ENCODE measurements around the gene FBXL3. TPM values are rescaled to one million over a fixed set of nuclear protein-coding genes. Genes with fewer than 3 reads are reported as not detected.
A peak's percentile ranks its signal among the peaks of the same experiment; 100 is the strongest.

The FBXL3 gene, protein sequence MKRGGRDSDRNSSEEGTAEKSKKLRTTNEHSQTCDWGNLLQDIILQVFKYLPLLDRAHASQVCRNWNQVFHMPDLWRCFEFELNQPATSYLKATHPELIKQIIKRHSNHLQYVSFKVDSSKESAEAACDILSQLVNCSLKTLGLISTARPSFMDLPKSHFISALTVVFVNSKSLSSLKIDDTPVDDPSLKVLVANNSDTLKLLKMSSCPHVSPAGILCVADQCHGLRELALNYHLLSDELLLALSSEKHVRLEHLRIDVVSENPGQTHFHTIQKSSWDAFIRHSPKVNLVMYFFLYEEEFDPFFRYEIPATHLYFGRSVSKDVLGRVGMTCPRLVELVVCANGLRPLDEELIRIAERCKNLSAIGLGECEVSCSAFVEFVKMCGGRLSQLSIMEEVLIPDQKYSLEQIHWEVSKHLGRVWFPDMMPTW
- 100 to 1,000 TPM in 1 of 2 donors, 10 to 100 TPM in 1; 56.3 to 109 TPM for total RNA-seq
- 10 to 100 TPM; 39.4 to 51.9 TPM for polyA plus RNA-seq (ENCODE audit: insufficient read length in 2 of 2)
- long read RNA-seq, donor 1, transcript FBXL3-201 (5 exons, 3,503 nt) = major isoform, 12 of 12 reads
- long read RNA-seq, donor 1, partial matches to known transcripts = 0 of 12 reads
- long read RNA-seq, donor 1, other reads (novel, unspliced or antisense) = 0 of 12 reads
- long read RNA-seq, donor 2, transcript FBXL3-201 (5 exons, 3,503 nt) = major isoform, 5 of 5 reads
- long read RNA-seq, donor 2, partial matches to known transcripts = 0 of 5 reads
- long read RNA-seq, donor 2, other reads (novel, unspliced or antisense) = 0 of 5 reads
- long read RNA-seq, donor 3, transcript FBXL3-201 (5 exons, 3,503 nt) = major isoform, 6 of 6 reads
- long read RNA-seq, donor 3, partial matches to known transcripts = 0 of 6 reads
- long read RNA-seq, donor 3, other reads (novel, unspliced or antisense) = 0 of 6 reads
- long read RNA-seq, donor 4, transcript FBXL3-201 (5 exons, 3,503 nt) = major isoform, 12 of 24 reads
- long read RNA-seq, donor 4, partial matches to known transcripts = 6 of 24 reads
- long read RNA-seq, donor 4, other reads (novel, unspliced or antisense) = 6 of 24 reads

DNA sequence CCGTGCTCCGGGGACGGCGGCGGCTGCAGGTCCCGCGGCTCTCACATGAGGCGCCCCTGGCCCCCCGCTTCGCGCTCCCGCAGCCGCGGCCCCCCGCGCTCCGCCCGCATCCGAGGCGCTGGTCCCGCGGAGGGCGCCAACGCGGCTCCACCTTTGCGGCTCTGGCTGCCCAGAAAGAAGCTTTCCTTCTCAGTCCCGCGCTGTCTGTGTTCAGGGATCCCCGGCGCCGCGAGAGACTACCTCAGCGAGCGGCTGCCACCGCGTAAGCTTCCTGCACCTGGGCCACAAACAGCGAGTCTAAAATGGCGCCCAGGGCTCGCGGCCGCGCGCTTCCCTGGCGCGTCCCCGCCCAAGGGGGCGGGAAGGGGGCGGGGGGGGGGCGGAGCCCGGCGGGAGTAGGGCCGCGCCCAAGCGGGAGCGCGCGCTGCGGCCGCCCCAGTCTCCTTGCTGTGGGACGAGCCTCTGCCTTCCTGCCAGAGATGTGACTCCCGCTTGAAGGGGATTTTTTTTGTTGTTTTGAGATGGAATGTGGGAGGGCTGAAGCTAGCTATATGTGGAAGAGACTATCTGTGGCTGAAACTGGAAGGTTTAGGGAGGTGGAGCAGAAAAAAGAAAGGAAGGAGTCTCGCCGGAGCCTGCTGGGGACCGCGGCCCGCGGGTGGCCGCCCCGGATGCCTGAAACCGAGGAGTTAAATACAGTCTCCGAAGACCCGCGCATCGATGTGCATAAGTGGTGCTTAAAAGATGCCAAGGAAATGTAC lies at the start of gene FBXL3:
FBXL3 (minus strand) TSS at position 299 of the 761 bp plus-strand sequence. CDS start 5,299 bp downstream, outside the sequence.
- peaks cover 8% of the 10 kb centered on the region for H3K4me1 ChIP-seq (ENCODE audit: control insufficient read depth, insufficient read depth, low read length)
- peak within 1 kb of the TSS; percentile 88 for H3K4me3 ChIP-seq (ENCODE audit: low read depth, low read length)
- no peaks in the 10 kb centered on the region for H3K27me3 ChIP-seq (ENCODE audit: control insufficient read depth, insufficient read depth, low read length)
- no peaks in the 10 kb centered on the region for H3K9me3 ChIP-seq (ENCODE audit: control insufficient read depth, insufficient read depth, low read length)
- DNase-seq (ENCODE audit: low read depth in 4 of 6, low spot score in 6 of 6) = peak in 4 of 6 donors; percentile 71 to 96 (median 89)
- no peaks in the 10 kb centered on the region for H3K36me3 ChIP-seq (ENCODE audit: control insufficient read depth, insufficient read depth, low read length)
- peak within 1 kb of the TSS; percentile 97 for H3K27ac ChIP-seq (ENCODE audit: low read depth, low read length)
- 0% methylated on average over 64 of the region's 74 CpGs for WGBS (ENCODE audit: insufficient coverage)

DNA sequence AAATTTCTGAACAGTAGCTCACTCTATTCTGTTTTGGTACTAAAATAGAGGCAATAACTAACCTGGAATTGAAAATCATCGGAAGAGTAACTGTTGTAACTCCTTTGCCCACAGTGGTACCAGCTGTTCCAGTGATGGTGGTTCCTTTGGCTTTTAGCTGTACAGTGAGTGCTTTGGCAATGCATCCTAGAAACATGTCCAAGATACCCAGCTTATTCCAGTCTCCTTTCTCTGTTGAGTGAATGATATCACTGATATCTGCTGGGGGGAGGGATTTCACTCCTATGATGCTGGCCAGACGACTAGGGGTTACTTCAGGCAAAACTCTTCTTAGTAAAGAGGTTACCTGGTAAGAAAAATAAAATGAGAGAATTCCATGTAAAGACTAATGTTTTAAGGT lies 40.6 kb upstream of the FBXL3 start:
- Histone ChIP-seq H3K27me3 (ENCODE audit: control insufficient read depth, insufficient read depth, low read length) (no peaks in the 10 kb centered on the region), H3K36me3 (ENCODE audit: control insufficient read depth, insufficient read depth, low read length) (peaks cover 16% of the 10 kb centered on the region), H3K4me1 (ENCODE audit: control insufficient read depth, insufficient read depth, low read length) (no peaks in the 10 kb centered on the region), H3K9me3 (ENCODE audit: control insufficient read depth, insufficient read depth, low read length) (no peaks in the 10 kb centered on the region), H3K27ac (ENCODE audit: low read depth, low read length) (no peak overlapping the region), H3K4me3 (ENCODE audit: low read depth, low read length) (no peak overlapping the region)
- no CpG with 5 or more reads among the region's 2 CpGs for WGBS (ENCODE audit: insufficient coverage)
- DNase-seq (ENCODE audit: low read depth in 4 of 6, low spot score in 6 of 6) = no peak

DNA sequence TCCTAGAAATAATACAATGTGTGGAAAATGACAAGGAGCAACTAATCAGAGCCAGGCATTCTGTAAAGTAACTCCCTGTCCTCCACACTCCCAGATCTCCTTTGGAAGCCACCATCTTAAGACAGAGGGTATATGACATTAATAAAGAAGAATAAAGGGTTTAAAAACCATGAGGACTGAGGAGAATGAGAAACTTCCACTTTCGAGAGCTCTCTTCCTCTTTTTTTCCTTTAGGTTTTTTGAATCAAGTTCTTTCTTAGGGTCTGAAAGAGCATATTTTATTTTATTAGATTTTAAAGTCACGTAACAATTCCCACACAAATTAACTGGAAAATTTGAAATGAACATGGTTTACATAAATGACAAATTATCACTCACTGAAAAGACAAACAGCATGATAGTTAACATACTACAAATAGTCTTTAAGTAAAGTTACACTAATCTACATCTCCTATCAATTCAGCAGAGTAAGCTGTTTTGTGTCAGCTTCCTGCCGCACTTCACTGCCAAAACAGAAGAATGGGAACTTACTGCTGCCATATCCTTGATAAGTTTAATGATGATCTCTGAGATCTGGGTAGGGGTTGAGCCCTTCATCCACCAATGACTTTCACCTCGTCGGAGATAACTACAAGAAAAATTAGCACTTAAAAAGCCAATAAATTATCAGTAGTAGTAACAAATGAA lies 38.6 kb upstream of the FBXL3 start:
- Histone ChIP-seq H3K36me3 (ENCODE audit: control insufficient read depth, insufficient read depth, low read length) (peaks cover 16% of the 10 kb centered on the region), H3K4me3 (ENCODE audit: low read depth, low read length) (no peak overlapping the region), H3K27ac (ENCODE audit: low read depth, low read length) (no peak overlapping the region), H3K4me1 (ENCODE audit: control insufficient read depth, insufficient read depth, low read length) (no peaks in the 10 kb centered on the region), H3K9me3 (ENCODE audit: control insufficient read depth, insufficient read depth, low read length) (no peaks in the 10 kb centered on the region), H3K27me3 (ENCODE audit: control insufficient read depth, insufficient read depth, low read length) (no peaks in the 10 kb centered on the region)
- WGBS (ENCODE audit: insufficient coverage) = no CpG with 5 or more reads among the region's 5 CpGs
- peak in 1 of 6 donors; percentile 1 for DNase-seq (ENCODE audit: low read depth in 4 of 6, low spot score in 6 of 6)

DNA sequence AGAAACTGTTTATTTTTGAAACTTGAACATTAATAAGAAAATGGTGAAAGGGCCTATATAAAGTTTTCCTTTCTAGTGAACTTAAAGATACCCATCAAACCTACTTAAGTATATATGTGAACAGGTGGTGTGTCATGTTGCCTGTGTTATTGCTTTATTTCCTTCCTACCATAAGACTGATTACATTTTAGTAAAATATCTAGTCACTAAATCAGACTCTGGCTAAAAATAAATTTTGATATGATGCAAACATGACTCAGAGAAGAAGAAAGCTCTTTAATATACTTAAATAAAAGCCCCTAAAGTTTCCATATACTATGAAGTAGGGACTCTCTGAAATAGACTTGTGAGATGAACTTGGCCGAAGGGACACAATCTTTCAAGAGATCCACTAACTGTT lies 35.1 kb upstream of the FBXL3 start:
- H3K36me3 ChIP-seq (ENCODE audit: control insufficient read depth, insufficient read depth, low read length) = peaks cover 13% of the 10 kb centered on the region
- DNase-seq (ENCODE audit: low read depth in 4 of 6, low spot score in 6 of 6) = no peak
- WGBS (ENCODE audit: insufficient coverage) = no CpG with 5 or more reads among the region's 1 CpG
- H3K4me1 ChIP-seq (ENCODE audit: control insufficient read depth, insufficient read depth, low read length) = no peaks in the 10 kb centered on the region
- H3K27ac ChIP-seq (ENCODE audit: low read depth, low read length) = no peak overlapping the region
- no peak overlapping the region for H3K4me3 ChIP-seq (ENCODE audit: low read depth, low read length)
- H3K9me3 ChIP-seq (ENCODE audit: control insufficient read depth, insufficient read depth, low read length) = no peaks in the 10 kb centered on the region
- no peaks in the 10 kb centered on the region for H3K27me3 ChIP-seq (ENCODE audit: control insufficient read depth, insufficient read depth, low read length)

DNA sequence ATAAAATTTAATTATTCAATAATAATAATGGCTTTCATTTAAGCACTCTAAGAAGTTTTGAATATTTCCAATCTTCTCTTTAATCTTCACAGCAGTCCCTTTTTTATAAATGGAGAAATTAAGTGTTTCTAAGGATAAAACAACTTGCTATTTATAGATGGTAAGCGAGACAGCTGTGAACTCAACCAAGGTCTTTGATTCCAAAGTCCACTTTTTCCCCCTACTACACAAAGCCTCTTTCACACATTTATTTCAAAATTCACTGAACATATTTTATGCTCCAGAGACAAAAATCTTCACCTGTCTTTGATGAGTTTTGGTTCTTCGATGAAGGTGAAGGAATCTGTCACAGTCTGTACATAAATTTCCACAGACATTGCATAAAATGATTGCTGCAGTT lies 34.4 kb upstream of the FBXL3 start:
- no CpG with 5 or more reads among the region's 2 CpGs for WGBS (ENCODE audit: insufficient coverage)
- no peak for DNase-seq (ENCODE audit: low read depth in 4 of 6, low spot score in 6 of 6)
- peaks cover 13% of the 10 kb centered on the region for H3K36me3 ChIP-seq (ENCODE audit: control insufficient read depth, insufficient read depth, low read length)
- H3K9me3 ChIP-seq (ENCODE audit: control insufficient read depth, insufficient read depth, low read length) = no peaks in the 10 kb centered on the region
- H3K27me3 ChIP-seq (ENCODE audit: control insufficient read depth, insufficient read depth, low read length) = no peaks in the 10 kb centered on the region
- H3K4me3 ChIP-seq (ENCODE audit: low read depth, low read length) = no peak overlapping the region
- H3K27ac ChIP-seq (ENCODE audit: low read depth, low read length) = no peak overlapping the region
- H3K4me1 ChIP-seq (ENCODE audit: control insufficient read depth, insufficient read depth, low read length) = no peaks in the 10 kb centered on the region

DNA sequence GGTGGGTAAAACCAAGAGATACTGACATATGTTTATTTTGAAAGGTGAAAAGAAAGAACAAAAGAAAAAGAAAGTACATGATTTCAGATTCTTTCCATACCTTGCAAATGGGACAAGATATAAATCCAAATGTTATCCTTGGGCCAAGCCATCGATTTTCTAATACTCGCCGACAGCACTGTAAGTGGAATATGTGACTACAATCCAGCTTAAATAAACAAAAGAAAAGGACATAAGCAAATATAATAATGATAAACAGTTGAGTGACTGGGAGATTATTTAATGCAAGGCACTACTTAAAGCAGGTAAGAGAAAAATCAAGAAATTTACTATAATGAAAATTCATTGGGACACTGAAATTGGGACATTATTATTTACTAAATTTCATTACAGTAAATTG lies 29.9 kb upstream of the FBXL3 start:
- Histone ChIP-seq H3K4me1 (ENCODE audit: control insufficient read depth, insufficient read depth, low read length) (no peaks in the 10 kb centered on the region), H3K4me3 (ENCODE audit: low read depth, low read length) (no peak overlapping the region), H3K27ac (ENCODE audit: low read depth, low read length) (no peak overlapping the region), H3K27me3 (ENCODE audit: control insufficient read depth, insufficient read depth, low read length) (no peaks in the 10 kb centered on the region), H3K36me3 (ENCODE audit: control insufficient read depth, insufficient read depth, low read length) (peaks cover 25% of the 10 kb centered on the region), H3K9me3 (ENCODE audit: control insufficient read depth, insufficient read depth, low read length) (no peaks in the 10 kb centered on the region)
- no CpG with 5 or more reads among the region's 3 CpGs for WGBS (ENCODE audit: insufficient coverage)
- no peak for DNase-seq (ENCODE audit: low read depth in 4 of 6, low spot score in 6 of 6)

DNA sequence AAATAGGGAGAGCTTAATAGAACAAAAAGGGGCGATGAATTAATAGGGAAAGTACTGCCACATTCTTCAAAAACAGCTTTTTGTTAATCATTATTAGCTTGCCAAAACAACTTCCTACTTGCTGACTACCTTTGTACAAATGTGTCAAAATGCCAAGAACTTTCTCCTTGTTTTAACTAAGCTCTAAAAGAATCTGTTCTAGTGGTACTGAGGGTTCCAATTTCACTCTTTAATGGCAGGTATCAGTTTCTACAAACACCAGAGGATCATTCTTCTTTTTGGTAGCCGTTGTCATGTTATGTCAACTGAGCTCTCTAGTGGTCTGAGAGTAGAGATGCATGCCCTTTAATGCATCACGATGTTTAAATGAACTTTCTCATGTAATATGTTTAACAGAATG lies 29.4 kb upstream of the FBXL3 start:
- peak in 1 of 6 donors; percentile 9 for DNase-seq (ENCODE audit: low read depth in 4 of 6, low spot score in 6 of 6)
- no CpG with 5 or more reads among the region's 3 CpGs for WGBS (ENCODE audit: insufficient coverage)
- Histone ChIP-seq H3K4me1 (ENCODE audit: control insufficient read depth, insufficient read depth, low read length) (no peaks in the 10 kb centered on the region), H3K36me3 (ENCODE audit: control insufficient read depth, insufficient read depth, low read length) (peaks cover 25% of the 10 kb centered on the region), H3K4me3 (ENCODE audit: low read depth, low read length) (no peak overlapping the region), H3K27me3 (ENCODE audit: control insufficient read depth, insufficient read depth, low read length) (no peaks in the 10 kb centered on the region), H3K9me3 (ENCODE audit: control insufficient read depth, insufficient read depth, low read length) (no peaks in the 10 kb centered on the region), H3K27ac (ENCODE audit: low read depth, low read length) (no peak overlapping the region)

DNA sequence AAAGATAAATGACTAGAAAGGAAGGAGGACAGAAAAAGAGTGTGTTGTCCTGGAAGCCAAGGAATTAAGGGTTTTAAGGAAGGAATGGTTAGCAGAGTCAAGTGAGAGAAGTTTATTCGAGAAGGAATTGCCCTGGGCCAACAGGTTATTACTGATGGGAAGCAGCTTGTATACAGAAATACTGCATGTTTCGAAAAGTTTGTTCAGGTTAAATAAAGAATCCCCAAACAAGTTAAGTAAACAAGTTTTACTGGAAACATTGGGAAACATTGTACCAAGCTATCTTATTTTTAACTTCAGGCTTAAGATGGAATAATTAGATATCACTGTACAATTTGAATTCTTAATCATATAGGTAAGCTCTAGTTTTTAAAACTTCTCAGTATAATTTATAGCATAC lies 28.2 kb upstream of the FBXL3 start:
- Histone ChIP-seq H3K9me3 (ENCODE audit: control insufficient read depth, insufficient read depth, low read length) (no peaks in the 10 kb centered on the region), H3K36me3 (ENCODE audit: control insufficient read depth, insufficient read depth, low read length) (peaks cover 31% of the 10 kb centered on the region), H3K4me1 (ENCODE audit: control insufficient read depth, insufficient read depth, low read length) (no peaks in the 10 kb centered on the region), H3K27ac (ENCODE audit: low read depth, low read length) (no peak overlapping the region), H3K4me3 (ENCODE audit: low read depth, low read length) (no peak overlapping the region), H3K27me3 (ENCODE audit: control insufficient read depth, insufficient read depth, low read length) (no peaks in the 10 kb centered on the region)
- WGBS (ENCODE audit: insufficient coverage) = no CpG with 5 or more reads among the region's 2 CpGs
- no peak for DNase-seq (ENCODE audit: low read depth in 4 of 6, low spot score in 6 of 6)

Data from spinal cord (tissue), 10 donors.